RWPE2 (cell line): ENCODE data around the gene MPHOSPH9.
"Not testable (repeated sequence)": the region's sequence is repeated elsewhere in the genome, so short reads cannot be mapped to it uniquely, and the experiment has no call there.

Experiments used
- ATAC-seq: fragments of 200-7000 bp; cut with Tn5 transposase; 3 replicates; pipeline ENCODE4 v1.9.1; 2021; ENCODE audit warnings: low read depth
- DNase-seq: peaks from one replicate; pipeline ENCODE4 v3.0.0-alpha.2; 2020; ENCODE audit warnings: low spot score
- H3K27ac ChIP-seq: fragments of 450-650 bp; 2 replicates; pipeline ENCODE4 v1.5.1; 2017; ENCODE audit warnings: mild to moderate bottlenecking; ENCODE audit not compliant: poor library complexity, severe bottlenecking
- H3K27me3 ChIP-seq: fragments of 250-450 bp; sonication (Bioruptor Pico); 2 replicates; pipeline ENCODE4 v1.5.1; 2021; ENCODE audit warnings: mild to moderate bottlenecking, moderate library complexity; ENCODE audit not compliant: insufficient read depth, poor library complexity, severe bottlenecking
- H3K36me3 ChIP-seq: fragments of 250-450 bp; sonication (Bioruptor Pico); 2 replicates; pipeline ENCODE4 v1.5.1; 2020; ENCODE audit warnings: low read depth, mild to moderate bottlenecking, moderate library complexity
- H3K4me1 ChIP-seq: fragments of 250-450 bp; sonication (Bioruptor Pico); 2 replicates; pipeline ENCODE4 v1.5.1; 2021; ENCODE audit warnings: mild to moderate bottlenecking, moderate library complexity; ENCODE audit not compliant: insufficient read depth, poor library complexity, severe bottlenecking
- H3K4me3 ChIP-seq: fragments of 250-450 bp; sonication (Bioruptor Pico); 2 replicates; pipeline ENCODE4 v1.5.1; 2021; ENCODE audit warnings: mild to moderate bottlenecking, moderate library complexity; ENCODE audit not compliant: severe bottlenecking
- H3K9me3 ChIP-seq: fragments of 250-450 bp; sonication (Bioruptor Pico); 2 replicates; pipeline ENCODE4 v1.5.1; 2021; ENCODE audit warnings: mild to moderate bottlenecking, moderate library complexity; ENCODE audit not compliant: severe bottlenecking
- CTCF ChIP-seq: fragments of 450-650 bp; IDR thresholded peaks from one replicate; pipeline ENCODE4 v1.5.1; 2017; ENCODE audit warnings: mild to moderate bottlenecking, moderate library complexity; ENCODE audit not compliant: poor library complexity, severe bottlenecking

The MPHOSPH9 gene

DNA sequence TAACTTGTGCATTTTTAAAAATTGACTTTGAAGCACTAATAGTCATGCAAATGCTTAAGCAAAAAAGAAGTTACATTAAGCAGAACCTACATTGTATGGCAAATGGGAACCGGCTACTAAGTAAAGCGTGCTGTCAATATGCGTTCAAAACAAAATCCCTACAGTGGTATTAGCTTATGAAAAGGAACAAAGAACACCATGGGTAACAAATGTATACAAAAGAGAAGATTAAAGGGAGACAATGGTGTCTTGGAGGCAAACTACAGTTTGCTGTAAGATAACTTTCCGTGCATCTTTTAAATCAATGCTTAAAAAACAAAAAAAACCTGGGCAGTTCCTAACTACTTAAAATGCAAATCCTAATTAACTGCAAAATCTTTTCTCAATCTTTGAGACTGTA lies 28.3 kb upstream of the MPHOSPH9 start:
- peaks cover 2% of the 10 kb centered on the region for H3K9me3 ChIP-seq
- H3K27me3 ChIP-seq = no peaks in the 10 kb centered on the region
- H3K27ac ChIP-seq = no peak overlapping the region
- H3K4me1 ChIP-seq = no peaks in the 10 kb centered on the region
- ATAC-seq = no peak
- TF ChIP-seq CTCF = no peak
- no peak for DNase-seq
- peaks cover 81% of the 10 kb centered on the region for H3K36me3 ChIP-seq
- no peak overlapping the region for H3K4me3 ChIP-seq

DNA sequence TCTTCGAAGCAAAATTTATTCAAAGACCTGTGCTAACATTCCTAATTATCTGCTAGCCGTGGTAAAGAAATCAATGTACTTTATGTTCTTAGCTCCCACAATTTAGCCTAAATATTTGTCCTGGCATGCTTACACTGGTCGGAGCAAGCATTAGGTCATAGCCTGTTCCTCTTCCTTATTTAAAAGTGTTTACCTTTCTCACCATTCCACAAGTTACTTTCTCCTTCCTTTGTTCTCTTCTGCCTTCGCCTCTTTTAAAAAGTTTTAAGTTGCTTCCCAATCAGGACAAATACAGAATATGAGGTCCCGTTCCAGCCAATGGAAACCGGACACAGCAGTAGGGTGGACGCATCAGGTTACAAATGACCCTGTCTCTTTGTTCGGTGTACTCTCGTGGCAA lies 27.1 kb upstream of the MPHOSPH9 start:
- no peak for DNase-seq
- H3K27ac ChIP-seq = peak overlapping the region; percentile 7
- TF ChIP-seq CTCF = no peak
- H3K36me3 ChIP-seq = peaks cover 81% of the 10 kb centered on the region
- no peak overlapping the region for H3K4me3 ChIP-seq
- H3K4me1 ChIP-seq = no peaks in the 10 kb centered on the region
- H3K27me3 ChIP-seq = no peaks in the 10 kb centered on the region
- no peak for ATAC-seq
- peaks cover 2% of the 10 kb centered on the region for H3K9me3 ChIP-seq

DNA sequence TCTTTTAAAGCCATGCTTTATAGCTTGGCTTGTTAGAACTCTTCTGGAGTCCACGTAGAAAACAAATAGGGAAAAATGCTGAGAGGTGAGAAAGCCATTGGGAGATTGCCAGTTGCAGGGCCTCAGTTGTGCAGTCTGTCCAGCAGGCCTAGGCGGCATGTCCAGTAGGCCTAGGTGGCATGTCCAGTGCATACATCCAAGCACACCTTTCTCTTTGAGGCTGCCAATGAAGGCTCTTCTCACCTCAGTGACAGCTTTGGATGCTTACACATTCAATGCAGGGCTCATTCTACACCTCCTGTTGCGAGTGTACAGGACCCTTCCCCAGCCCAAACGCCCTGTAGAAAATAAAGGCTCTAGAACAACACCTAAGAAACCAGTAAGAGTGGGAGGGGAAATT lies 25.7 kb upstream of the MPHOSPH9 start:
- no peak for TF ChIP-seq CTCF
- Histone ChIP-seq H3K4me1 (no peaks in the 10 kb centered on the region), H3K4me3 (no peak overlapping the region), H3K36me3 (peaks cover 84% of the 10 kb centered on the region), H3K27ac (no peak overlapping the region), H3K27me3 (no peaks in the 10 kb centered on the region), H3K9me3 (peaks cover 2% of the 10 kb centered on the region)
- ATAC-seq (no peak), DNase-seq (no peak)

- Histone ChIP-seq H3K4me1 (peaks cover 15% of the 10 kb centered on the region), H3K27ac (no peak overlapping the region), H3K36me3 (peaks cover 55% of the 10 kb centered on the region), H3K27me3 (no peaks in the 10 kb centered on the region), H3K9me3 (no peaks in the 10 kb centered on the region), H3K4me3 (no peak overlapping the region)
- no peak for DNase-seq
- no peak for TF ChIP-seq CTCF
- ATAC-seq = no peak
Measured at GRCh38 chr12:123254853-123255446, 22.0 kb upstream of the MPHOSPH9 start.

GRCh38 chr12:123253641-123254459 lies 20.9 kb upstream of the MPHOSPH9 start:
- ATAC-seq (no peak), DNase-seq (no peak)
- Histone ChIP-seq H3K4me3 (no peak overlapping the region), H3K9me3 (no peaks in the 10 kb centered on the region), H3K27me3 (no peaks in the 10 kb centered on the region), H3K36me3 (peaks cover 46% of the 10 kb centered on the region), H3K27ac (no peak overlapping the region), H3K4me1 (peaks cover 15% of the 10 kb centered on the region)
- TF ChIP-seq CTCF = no peak

DNA sequence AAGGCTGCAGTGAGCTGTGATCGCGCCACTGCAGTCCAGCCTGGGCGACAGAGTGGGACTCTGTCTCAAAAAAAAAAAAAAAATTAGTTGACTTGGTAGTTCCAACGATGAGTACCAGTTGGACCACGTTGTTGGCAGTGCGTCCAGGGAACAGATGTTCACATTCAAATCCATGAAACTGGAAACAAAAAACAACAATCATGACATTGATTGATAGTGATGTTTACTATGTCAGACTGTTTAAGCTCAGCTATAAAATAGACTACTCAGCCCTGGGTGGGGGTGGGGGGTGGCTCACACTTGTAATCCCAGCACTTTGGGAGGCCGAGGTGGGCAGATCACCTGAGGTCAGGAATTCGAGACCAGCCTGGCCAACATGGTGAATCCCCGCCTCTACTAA lies 19.4 kb upstream of the MPHOSPH9 start:
- H3K4me1 ChIP-seq = peaks cover 15% of the 10 kb centered on the region
- H3K4me3 ChIP-seq, H3K27me3 ChIP-seq, ATAC-seq, H3K9me3 ChIP-seq, H3K27ac ChIP-seq, DNase-seq: not testable (repeated sequence)
- peaks cover 46% of the 10 kb centered on the region for H3K36me3 ChIP-seq
